Gastroesophageal sphincter (tissue), 3 donors: ENCODE data around the gene SURF2.

Source experiments
- POLR2A ChIP-seq, 2 donors: fragments of 450-650 bp; IDR thresholded peaks; one replicate each; pipeline ENCODE4 v1.6.1; 2017; ENCODE audit warnings: antibody characterized with exemption in 2 of 2, mild to moderate bottlenecking in 2 of 2, moderate library complexity in 1 of 2
- POLR2AphosphoS5 ChIP-seq: sonication (generic); formaldehyde crosslinking; IDR thresholded peaks from one replicate; pipeline ENCODE4 v1.6.1; 2017; ENCODE audit warnings: antibody characterized with exemption
- TF ChIP-seq, protein P1 (sequence below), 4 experiments: fragments of 200-600 bp in 2 of 4; fragments of 450-650 bp in 2 of 4; sonication (generic) in 1 of 4; IDR thresholded peaks; one replicate each; pipeline ENCODE4 v1.5.1; 2017 to 2019; ENCODE audit warnings: antibody characterized with exemption in 4 of 4, mild to moderate bottlenecking in 2 of 4, moderate library complexity in 2 of 4

DNA sequence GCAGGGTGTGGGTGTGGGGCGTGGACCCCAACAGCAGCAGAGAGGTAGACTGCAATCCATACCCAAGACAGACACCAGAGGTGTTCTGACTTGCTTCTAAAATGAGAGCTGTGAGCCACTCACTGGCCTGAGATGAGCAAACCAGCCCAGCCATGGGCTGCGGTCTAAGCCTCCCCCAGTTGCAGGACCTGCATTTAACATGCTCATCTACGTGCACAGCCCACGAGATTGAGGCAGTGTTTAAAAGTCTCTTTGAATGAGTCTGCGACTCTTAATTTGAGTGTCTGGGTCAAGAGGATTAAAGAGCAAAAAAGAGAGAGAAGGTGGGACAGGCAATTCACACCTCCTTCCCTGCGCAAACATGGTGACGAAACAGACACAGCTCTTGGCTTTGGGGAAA lies 13.6 kb downstream of the SURF2 start:
- TF ChIP-seq, protein P1, sequence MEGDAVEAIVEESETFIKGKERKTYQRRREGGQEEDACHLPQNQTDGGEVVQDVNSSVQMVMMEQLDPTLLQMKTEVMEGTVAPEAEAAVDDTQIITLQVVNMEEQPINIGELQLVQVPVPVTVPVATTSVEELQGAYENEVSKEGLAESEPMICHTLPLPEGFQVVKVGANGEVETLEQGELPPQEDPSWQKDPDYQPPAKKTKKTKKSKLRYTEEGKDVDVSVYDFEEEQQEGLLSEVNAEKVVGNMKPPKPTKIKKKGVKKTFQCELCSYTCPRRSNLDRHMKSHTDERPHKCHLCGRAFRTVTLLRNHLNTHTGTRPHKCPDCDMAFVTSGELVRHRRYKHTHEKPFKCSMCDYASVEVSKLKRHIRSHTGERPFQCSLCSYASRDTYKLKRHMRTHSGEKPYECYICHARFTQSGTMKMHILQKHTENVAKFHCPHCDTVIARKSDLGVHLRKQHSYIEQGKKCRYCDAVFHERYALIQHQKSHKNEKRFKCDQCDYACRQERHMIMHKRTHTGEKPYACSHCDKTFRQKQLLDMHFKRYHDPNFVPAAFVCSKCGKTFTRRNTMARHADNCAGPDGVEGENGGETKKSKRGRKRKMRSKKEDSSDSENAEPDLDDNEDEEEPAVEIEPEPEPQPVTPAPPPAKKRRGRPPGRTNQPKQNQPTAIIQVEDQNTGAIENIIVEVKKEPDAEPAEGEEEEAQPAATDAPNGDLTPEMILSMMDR (IDR thresholded peaks at IDR 0.05), result no peak
- TF ChIP-seq POLR2AphosphoS5, result no peak
- TF ChIP-seq POLR2A (IDR thresholded peaks at IDR 0.05), result no peak
